ENCODE results near the gene PCDHGC4. TPM values are rescaled to one million over a fixed set of nuclear protein-coding genes. Genes with fewer than 3 reads are reported as not detected.

PCDHGC4 gene
- total RNA-seq, result 2.9 and 3.8 TPM in 2 replicates

GRCh38 chr5:141484641-141485311, at the start of gene PCDHGC4:
Gene PCDHGC4, plus strand, starts transcription at chr5:141485030. Its CDS starts 144 bp downstream, at chr5:141485174.
- TF ChIP-seq, protein P1, sequence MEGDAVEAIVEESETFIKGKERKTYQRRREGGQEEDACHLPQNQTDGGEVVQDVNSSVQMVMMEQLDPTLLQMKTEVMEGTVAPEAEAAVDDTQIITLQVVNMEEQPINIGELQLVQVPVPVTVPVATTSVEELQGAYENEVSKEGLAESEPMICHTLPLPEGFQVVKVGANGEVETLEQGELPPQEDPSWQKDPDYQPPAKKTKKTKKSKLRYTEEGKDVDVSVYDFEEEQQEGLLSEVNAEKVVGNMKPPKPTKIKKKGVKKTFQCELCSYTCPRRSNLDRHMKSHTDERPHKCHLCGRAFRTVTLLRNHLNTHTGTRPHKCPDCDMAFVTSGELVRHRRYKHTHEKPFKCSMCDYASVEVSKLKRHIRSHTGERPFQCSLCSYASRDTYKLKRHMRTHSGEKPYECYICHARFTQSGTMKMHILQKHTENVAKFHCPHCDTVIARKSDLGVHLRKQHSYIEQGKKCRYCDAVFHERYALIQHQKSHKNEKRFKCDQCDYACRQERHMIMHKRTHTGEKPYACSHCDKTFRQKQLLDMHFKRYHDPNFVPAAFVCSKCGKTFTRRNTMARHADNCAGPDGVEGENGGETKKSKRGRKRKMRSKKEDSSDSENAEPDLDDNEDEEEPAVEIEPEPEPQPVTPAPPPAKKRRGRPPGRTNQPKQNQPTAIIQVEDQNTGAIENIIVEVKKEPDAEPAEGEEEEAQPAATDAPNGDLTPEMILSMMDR (IDR thresholded peaks at IDR 0.05; ENCODE audit: extremely low read depth, low read depth, low read length), result no peak

GRCh38 chr5:141437221-141437620, 47.6 kb upstream of the PCDHGC4 start:
- H3K27ac ChIP-seq (ENCODE audit: low read depth, low read length), result peak overlapping the region; percentile 78
- H3K79me2 ChIP-seq (ENCODE audit: insufficient read depth, low read length), result peaks cover 56% of the 10 kb centered on the region
- H3K4me1 ChIP-seq (ENCODE audit: insufficient read depth, low read length), result peaks cover 23% of the 10 kb centered on the region
- no peaks in the 10 kb centered on the region for H4K20me1 ChIP-seq (ENCODE audit: insufficient read depth, low read length)
- no peaks in the 10 kb centered on the region for H3K36me3 ChIP-seq (ENCODE audit: insufficient read depth, low read length)
- H3K27me3 ChIP-seq (ENCODE audit: insufficient read depth, low read length), result no peaks in the 10 kb centered on the region
- peak overlapping the region; percentile 17 for H3K4me3 ChIP-seq (ENCODE audit: insufficient read depth, low read length)
- no peaks in the 10 kb centered on the region for H3K9me3 ChIP-seq (ENCODE audit: low read depth, low read length)
- no peak overlapping the region for H2AFZ ChIP-seq (ENCODE audit: low read length)
- TF ChIP-seq, protein P1 (IDR thresholded peaks at IDR 0.05; ENCODE audit: extremely low read depth, low read depth, low read length), result no peak
- peak overlapping the region; percentile 43 for H3K4me2 ChIP-seq (ENCODE audit: insufficient read depth, low read length)
- DNase-seq (ENCODE audit: insufficient read length, low spot score, missing footprints), result peak; percentile 73

More at GRCh38 chr5:141484641-141485311, at the start of gene PCDHGC4:
- Histone ChIP-seq H3K27ac (ENCODE audit: low read depth, low read length) (no peak within 1 kb of the TSS), H3K27me3 (ENCODE audit: insufficient read depth, low read length) (no peaks in the 10 kb centered on the region), H3K36me3 (ENCODE audit: insufficient read depth, low read length) (peaks cover 16% of the 10 kb centered on the region), H3K4me2 (ENCODE audit: insufficient read depth, low read length) (peak within 1 kb of the TSS; percentile 21), H4K20me1 (ENCODE audit: insufficient read depth, low read length) (peaks cover 44% of the 10 kb centered on the region), H3K9me3 (ENCODE audit: low read depth, low read length) (no peaks in the 10 kb centered on the region), H3K4me3 (ENCODE audit: insufficient read depth, low read length) (no peak within 1 kb of the TSS), H2AFZ (ENCODE audit: low read length) (no peak within 1 kb of the TSS), H3K4me1 (ENCODE audit: insufficient read depth, low read length) (peaks cover 23% of the 10 kb centered on the region), H3K79me2 (ENCODE audit: insufficient read depth, low read length) (peaks cover 80% of the 10 kb centered on the region)
- peak; percentile 43 for DNase-seq (ENCODE audit: insufficient read length, low spot score, missing footprints)

- no peak overlapping the region for H3K4me3 ChIP-seq (ENCODE audit: insufficient read depth, low read length)
- H3K36me3 ChIP-seq (ENCODE audit: insufficient read depth, low read length), result no peaks in the 10 kb centered on the region
- H3K79me2 ChIP-seq (ENCODE audit: insufficient read depth, low read length), result peaks cover 48% of the 10 kb centered on the region
- no peaks in the 10 kb centered on the region for H3K9me3 ChIP-seq (ENCODE audit: low read depth, low read length)
- no peak overlapping the region for H2AFZ ChIP-seq (ENCODE audit: low read length)
- no peaks in the 10 kb centered on the region for H3K27me3 ChIP-seq (ENCODE audit: insufficient read depth, low read length)
- H4K20me1 ChIP-seq (ENCODE audit: insufficient read depth, low read length), result no peaks in the 10 kb centered on the region
- DNase-seq (ENCODE audit: insufficient read length, low spot score, missing footprints), result no peak
- H3K27ac ChIP-seq (ENCODE audit: low read depth, low read length), result no peak overlapping the region
- H3K4me1 ChIP-seq (ENCODE audit: insufficient read depth, low read length), result peaks cover 20% of the 10 kb centered on the region
- H3K4me2 ChIP-seq (ENCODE audit: insufficient read depth, low read length), result no peak overlapping the region
- TF ChIP-seq, protein P1 (IDR thresholded peaks at IDR 0.05; ENCODE audit: extremely low read depth, low read depth, low read length), result peak; percentile 26
Measured at GRCh38 chr5:141439411-141440141, 45.3 kb upstream of the PCDHGC4 start.

DNA sequence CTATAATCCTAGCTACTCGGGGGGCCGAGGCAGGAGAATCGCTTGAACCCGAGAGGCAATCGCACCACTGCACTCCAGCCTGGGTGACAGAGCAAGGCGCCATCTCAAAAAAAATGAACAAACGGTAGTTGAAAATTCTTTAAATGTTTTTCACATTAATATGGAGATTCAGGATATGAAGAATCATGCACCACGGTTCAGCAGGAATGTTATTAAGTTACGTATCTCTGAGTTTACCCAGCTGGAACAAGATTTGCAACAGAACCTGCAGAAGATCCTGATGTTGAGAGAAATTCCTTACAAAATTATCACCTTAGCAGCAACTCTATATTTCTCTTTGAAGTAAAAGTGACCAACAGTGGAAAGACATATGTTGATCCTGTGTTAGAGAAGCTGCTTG, 44.5 kb upstream of the PCDHGC4 start:
- no peak overlapping the region for H2AFZ ChIP-seq (ENCODE audit: low read length)
- TF ChIP-seq, protein P1 (IDR thresholded peaks at IDR 0.05; ENCODE audit: extremely low read depth, low read depth, low read length), result no peak
- H4K20me1 ChIP-seq (ENCODE audit: insufficient read depth, low read length), result no peaks in the 10 kb centered on the region
- no peak overlapping the region for H3K4me2 ChIP-seq (ENCODE audit: insufficient read depth, low read length)
- H3K27ac ChIP-seq (ENCODE audit: low read depth, low read length), result no peak overlapping the region
- H3K36me3 ChIP-seq (ENCODE audit: insufficient read depth, low read length), result no peaks in the 10 kb centered on the region
- peaks cover 20% of the 10 kb centered on the region for H3K4me1 ChIP-seq (ENCODE audit: insufficient read depth, low read length)
- H3K79me2 ChIP-seq (ENCODE audit: insufficient read depth, low read length), result peaks cover 47% of the 10 kb centered on the region
- no peaks in the 10 kb centered on the region for H3K27me3 ChIP-seq (ENCODE audit: insufficient read depth, low read length)
- no peak overlapping the region for H3K4me3 ChIP-seq (ENCODE audit: insufficient read depth, low read length)
- no peak for DNase-seq (ENCODE audit: insufficient read length, low spot score, missing footprints)
- H3K9me3 ChIP-seq (ENCODE audit: low read depth, low read length), result no peaks in the 10 kb centered on the region
